HG02970 (cell line): ENCODE measurements around the gene SETD1A.
"Not testable (repeated sequence)": the region's sequence is repeated elsewhere in the genome, so short reads cannot be mapped to it uniquely, and the experiment has no call there.

Experiments used
- ATAC-seq: cut with Tn5 transposase; IDR thresholded peaks from one replicate; pipeline ENCODE4 v1.9.1; 2021; ENCODE audit warnings: mild to moderate bottlenecking, moderate library complexity, moderate number of reproducible peaks; ENCODE audit not compliant: unreplicated experiment, low FRiP score

SETD1A gene

DNA sequence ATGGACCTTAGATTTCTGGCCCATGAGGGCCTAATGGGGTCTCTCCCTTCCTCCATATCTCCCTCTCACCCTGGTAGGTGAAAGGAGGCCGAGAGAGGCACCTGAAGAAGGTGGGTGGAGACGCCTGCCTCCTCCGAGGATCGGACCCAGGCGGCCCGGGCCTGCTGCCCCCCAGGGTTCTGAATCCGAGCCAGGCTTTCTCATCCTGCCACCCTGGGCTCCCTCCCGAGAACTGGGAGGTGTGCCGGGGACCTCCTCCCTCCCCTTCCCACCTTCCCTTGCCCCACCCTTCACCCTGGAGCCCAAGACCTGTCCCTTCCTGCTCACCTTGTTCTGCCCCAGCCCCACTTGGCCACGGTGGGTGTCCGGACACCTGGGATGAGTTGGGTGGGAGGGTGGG is 29.2 kb upstream of the SETD1A start:
- no peak for ATAC-seq

DNA sequence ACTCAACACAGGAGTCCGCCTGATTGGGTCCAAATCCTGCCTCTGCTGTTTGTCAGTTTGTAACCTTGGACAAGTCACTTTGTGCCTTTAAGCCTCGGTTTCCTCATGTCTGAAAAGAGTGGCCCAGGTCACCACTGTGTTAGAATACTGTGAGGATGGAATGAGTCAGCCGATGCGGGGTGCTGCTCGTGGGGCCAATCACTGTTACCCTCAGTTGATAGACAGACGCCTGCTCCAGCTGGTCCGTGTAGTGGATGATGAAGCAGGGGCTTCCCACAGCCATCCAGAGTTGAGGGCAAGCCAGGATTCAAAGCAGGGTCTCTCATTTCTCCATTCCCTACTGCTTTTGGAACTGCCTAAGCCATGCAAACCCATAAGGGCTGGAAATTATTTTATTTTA is 28.4 kb upstream of the SETD1A start:
- no peak for ATAC-seq

DNA sequence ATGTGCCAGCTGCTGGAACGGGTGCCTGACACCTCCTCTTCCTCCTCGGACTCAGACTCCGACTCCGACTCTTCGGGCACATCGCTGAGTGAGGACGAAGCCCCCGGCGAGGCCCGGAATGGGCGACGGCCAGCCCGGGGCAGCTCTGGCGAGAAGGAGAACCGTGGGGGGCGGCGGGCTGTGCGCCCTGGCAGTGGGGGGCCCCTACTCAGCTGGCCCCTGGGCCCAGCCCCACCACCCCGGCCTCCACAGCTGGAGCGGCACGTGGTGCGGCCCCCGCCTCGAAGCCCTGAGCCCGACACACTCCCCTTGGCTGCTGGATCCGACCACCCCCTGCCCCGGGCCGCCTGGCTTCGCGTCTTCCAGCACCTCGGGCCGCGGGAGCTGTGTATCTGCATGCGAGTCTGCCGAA is 27.4 kb upstream of the SETD1A start:
- ATAC-seq: no peak

DNA sequence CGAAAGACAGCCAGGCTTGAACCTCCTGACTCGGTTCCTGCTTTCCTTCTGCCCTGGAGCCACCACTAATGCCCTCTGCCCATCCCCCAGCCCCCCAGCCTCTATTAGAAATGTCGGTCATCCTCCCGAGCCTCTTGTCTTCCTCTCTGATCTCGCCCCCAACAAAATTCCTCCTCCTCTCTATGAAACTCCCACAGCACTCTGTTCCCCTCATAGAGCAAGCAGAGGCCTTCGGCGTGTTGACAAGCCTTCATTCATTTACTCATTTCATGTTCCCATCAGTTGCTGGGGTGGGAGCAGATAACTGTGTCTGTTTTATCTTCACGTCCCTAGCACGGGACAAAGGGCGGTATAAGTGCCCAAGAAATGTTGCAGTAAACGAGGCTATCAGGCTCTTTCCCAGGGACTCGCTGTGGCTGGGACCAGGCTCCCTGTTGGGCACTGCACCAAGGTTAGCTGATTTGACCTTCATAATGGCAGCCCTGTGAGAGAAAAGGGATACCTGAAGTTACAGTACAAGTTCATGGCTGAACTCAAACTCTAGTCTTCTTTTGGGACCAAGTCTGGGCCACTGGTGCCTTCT is 26.4 kb upstream of the SETD1A start:
- ATAC-seq: no peak

DNA sequence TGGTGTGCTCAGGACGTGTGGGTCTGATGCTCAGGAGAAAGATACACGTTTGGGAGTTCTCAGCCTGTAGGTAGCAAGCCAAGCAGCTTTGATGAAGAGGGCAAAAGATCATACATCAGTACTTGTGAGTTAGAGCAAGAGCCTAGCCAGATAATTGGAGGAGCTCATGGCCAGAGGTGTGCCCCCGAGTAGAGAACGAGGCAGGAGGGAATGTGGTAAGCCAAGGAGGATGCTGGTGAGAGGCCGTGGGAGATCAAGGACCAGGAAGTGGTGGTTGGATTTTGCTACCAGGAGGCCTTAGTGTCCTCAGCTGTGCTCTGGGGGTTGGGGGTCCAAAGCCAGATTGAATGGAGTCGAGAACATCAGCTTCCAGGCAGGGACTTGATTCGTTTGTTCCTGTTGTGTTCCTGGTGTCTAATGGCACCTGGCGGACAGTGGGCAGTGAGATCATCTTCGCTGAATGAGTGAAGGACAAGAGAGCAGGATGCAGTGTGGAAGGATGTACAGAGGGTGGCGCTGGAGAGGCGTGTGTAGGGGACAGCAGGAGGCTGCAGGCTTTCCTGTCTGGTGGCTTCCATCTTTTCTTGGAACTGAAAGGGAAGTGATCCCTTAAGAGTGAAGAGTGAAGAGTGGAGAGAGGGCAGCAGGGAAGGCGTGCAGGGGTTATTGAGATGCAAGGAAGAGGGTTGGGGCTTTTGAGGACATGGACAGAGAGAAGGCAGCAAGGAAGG is 22.6 kb upstream of the SETD1A start:
- no peak for ATAC-seq

DNA sequence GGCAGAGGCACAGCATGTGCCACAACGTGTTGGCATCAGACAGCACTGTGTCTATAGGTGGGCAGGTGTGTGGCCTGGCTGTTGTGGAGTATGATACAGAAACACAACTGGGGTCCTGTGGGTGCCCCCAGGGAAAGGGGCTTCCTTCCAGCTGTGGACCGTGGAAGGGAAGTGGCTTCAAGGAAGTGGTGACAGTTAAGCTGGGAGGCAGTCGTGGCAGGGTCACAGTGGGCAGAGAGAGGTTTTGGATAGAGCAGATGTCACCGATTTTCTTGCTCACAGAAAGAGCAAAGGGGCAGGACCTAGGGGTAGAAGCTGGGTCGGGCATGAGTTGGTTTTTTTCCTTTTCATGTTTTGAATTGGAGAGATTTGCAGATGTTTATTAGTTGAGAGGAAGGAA is 19.9 kb upstream of the SETD1A start:
- no peak for ATAC-seq

DNA sequence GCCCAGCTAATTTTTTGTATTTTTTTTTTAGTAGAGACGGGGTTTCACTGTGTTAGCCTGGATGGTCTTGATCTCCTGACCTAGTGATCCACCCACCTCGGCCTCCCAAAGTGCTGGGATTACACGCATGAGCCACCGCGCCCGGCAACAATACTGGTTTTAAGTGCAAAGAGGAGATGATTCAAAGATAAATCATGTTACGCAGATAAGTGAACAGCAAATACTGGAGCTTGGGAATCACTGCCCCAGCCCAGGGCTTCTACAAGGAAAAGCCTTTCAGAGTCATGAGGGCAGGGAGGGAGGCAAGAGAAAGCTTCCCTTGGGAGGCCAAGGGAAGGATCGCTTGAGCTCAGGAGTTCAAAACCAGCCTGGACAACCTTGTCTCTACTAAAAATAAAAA is 18.0 kb upstream of the SETD1A start:
- not testable (repeated sequence) for ATAC-seq

DNA sequence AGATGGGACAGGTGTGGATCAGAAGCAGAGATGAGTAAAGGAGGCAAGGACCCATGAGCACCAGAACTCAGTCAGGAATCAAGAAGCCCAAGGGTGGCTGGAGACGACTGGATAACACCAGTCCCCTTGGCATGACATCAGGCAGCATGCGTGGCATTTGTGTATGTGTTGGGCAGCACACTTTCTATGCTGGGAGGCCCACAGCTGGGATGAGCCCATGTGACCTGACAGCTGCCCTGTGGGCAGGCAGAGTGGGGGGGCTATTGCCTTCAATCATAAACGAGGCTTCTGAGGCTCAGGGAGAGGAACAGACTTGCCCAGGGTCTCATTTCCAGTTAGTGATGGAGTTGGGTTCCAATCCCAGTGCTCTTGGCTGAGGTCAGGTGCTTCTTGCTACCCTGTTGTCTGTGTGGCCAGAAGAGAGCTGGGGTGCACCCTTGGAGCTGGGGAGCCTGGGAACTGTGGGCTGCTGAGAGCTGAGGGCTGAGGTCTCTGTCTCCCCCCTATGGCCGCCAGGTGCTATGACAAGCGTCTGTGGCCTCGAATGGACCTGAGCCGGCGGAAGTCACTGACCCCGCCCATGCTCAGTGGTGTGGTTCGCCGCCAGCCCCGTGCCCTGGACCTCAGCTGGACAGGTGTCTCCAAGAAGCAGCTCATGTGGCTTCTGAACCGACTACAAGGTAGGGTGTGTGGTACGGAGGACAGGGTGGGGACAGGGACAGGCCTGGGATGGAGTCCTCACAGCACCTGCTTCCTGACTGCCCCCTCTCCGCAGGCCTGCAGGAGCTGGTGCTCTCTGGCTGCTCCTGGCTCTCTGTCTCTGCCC is 15.7 kb upstream of the SETD1A start:
- no peak for ATAC-seq

DNA sequence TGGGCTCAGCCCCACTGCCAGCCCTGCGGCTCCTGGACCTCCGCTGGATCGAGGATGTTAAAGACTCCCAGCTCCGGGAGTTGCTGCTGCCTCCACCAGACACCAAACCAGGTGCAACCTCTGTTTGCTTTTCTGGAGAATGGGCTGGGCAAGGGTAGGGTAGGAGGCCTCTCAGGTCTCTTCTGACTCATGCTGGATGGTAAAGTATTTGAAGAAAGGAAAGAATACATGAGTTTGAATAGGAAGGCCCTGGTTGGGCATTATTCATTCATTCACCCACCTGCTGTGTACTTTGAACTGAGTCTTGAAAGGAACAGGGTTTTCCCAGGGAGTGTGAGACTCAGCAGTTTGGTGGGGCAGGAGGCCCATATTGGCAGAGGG is 15.1 kb upstream of the SETD1A start:
- ATAC-seq: no peak

DNA sequence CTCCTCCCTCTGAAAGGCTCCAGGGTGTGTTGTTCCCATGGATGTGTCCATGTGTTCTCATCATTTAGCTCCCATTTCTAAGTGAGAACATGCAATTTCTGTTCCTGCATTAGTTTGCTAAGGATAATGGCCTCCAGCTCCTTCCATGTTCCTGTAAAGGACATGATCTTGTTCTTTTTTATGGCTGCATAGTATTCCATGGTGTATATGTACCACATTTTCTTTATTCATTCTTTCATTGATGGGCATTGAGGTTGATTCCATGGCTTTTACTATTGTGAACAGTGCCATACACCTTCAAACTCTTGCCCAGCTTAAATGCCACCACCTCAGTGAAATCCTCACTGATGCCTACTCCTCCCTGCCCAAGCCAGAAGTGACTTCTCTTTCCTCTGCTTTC is 13.2 kb upstream of the SETD1A start:
- no peak for ATAC-seq

DNA sequence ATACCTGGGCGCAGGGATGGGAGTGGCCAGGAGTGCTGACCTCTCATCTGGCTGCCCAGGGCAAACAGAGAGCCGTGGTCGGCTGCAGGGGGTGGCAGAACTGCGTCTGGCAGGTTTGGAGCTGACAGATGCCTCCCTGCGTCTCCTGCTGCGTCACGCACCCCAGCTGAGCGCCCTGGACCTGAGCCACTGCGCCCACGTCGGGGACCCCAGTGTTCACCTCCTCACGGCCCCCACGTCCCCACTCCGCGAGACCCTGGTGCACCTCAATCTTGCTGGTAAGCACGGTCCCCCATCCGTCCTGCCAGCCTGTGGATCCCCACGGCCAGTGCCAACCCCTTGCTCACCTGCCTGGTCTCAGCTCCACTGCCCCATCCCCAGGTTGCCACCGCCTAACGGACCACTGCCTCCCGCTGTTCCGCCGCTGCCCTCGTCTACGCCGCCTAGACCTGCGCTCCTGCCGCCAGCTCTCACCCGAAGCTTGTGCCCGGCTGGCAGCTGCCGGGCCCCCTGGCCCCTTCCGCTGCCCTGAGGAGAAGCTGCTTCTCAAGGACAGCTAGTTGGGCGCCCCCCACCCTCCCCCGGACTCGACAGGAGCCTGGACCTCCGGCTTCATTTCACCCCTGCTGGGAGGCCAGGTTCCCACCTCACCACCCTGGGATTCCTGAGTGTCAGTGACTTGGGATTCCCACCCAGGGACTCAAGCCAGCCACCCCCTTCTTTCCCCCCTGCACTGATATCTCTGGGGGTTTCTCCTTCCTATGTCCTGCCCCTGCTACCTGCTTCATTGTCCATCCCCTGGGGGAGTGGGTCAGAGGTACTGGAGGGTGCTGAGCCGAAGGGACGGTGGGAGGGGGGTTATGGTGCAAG is 10.6 kb upstream of the SETD1A start:
- no peak for ATAC-seq

DNA sequence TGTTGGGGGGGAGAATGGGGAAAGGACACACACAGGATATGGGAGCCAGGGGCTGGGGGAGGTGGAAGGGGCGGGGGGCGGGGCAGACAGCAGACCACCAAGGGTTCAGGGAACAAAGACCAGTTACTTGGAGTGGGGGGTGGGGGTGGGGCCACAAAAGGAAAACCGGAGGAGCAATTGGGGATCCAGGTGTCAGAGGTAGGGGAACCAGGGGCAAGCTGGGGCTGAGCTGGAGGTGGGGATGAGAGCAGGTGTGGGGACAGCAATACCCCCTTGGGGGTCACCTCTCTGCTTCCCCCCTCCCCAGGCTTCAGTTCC is 10.1 kb upstream of the SETD1A start:
- no peak for ATAC-seq

DNA sequence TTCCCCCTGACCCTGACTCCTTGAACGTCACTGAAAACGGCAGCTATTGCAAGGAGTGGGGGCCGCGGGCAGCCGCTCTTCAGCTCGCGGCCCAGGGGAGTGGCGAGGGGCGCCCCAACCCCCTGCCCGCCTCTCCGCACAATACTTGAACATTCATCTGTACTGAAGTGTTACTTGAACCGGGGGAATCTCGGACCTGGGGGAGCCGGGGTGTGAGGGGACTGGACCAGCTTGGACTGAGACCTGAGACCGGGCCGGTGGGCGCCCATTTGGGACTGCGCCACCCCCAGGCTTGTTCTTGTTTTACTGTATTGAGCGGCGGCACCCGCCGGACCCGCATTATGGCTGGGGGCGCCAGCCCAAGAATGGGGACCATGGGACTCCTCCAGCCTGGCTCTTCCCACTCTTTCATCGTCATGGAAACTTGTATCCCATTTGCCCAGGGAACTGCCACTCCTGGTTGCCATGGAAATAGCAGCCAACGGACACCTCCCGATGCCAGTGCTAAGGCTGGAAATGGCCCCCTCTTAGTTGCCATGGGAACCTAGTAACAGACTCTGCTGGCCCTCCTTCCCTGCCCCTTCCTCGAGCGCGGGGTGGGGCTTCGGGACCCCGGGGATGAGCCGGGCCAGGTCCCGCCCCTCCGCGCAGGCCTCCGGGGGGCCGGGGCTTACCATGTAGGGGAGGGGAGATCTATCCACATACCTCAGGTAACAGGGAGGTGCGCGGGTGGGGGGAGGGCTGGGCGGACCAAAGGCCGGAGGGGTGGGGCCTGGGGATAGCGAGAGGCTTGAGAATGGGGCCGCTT is 9.5 kb upstream of the SETD1A start:
- ATAC-seq: no peak

DNA sequence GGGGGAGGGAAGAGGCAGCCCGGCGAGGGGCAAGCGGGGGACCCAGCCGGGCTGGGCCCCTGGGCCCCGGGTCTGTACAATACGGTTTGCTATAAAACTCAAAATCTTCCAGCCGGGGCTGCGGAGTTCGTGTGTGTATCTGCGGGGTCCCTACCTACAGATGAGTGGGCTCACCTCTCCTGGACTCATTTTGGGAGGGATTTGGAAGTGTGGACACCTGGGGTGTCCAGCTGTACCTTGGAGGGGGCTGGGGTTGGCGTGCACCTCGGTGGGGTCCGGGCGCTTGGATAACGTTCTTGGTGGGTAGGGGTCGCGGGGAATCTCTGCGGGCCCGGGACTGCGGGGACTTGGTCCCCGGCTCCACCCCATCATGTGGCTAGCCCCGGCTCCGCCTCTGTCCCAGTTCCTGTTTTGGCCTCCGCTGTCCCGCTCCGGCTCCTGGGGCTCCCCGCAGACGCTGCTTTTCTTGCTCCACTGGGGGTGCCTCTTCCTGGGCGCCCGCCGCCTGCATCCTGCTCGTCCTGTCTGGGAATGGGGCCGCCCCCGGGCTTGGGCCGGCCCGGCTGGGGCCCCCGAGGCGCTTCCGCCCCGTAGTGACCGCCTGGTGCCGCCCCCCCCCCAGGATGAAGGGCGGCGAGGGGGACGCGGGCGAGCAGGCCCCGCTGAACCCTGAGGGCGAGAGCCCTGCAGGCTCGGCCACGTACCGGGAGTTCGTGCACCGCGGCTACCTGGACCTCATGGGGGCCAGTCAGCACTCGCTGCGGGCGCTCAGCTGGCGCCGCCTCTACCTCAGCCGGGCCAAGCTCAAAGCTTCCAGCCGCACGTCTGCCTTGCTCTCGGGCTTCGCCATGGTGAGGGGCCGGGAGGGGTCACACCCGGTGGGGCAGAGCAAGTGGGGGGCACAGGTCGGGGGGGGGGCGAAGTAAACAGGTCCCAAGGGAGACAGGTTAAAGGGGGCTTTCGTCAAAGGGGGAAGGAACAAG is 8.6 kb upstream of the SETD1A start, which contains the start of gene ORAI3:
ORAI3 (plus strand) TSS at position 402 of the 983 bp plus-strand sequence; CDS start at position 624, 222 bp downstream.
- no peak for ATAC-seq

DNA sequence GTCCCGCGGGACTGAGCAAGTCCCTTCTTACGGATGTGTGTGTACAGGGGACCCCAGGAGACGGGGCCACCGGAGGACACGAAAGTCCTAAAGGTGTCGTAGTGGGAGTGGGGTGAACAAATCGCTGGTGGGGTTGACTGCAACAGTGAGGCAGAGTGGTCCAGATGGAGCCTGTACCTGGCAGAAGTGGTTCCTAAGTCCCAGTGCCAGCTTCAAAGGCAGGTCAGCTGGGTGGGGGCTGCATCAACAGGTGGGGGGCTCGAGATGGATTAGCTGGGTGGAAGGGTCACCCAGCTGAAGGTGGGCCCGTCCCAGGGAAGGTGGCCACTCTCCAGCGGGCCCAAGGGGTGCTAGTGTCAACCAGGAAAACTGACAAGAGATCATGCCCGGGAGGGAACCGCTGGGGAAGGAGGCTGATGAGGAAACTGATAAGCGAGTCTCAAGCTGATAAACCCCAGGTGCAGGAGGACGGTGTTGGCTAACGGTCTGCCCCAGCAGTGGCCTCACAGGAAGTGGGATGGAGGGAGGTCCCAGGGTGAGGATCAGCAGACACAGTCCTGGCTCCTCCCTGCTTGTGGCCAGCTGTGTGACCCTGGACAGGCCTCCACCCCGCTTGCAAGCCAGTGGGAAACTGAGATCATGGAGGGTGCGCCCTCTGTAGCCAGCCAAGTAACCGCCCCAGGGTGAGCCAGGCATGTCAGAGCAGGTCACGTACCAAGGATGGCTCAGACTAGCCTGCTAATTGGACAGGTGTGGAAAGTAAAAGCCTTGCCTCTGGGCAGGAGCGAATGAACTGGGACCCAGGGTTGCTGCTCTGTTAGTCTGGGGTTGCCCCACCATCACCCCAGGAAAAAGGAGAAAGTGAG is 7.7 kb upstream of the SETD1A start:
- no peak for ATAC-seq

DNA sequence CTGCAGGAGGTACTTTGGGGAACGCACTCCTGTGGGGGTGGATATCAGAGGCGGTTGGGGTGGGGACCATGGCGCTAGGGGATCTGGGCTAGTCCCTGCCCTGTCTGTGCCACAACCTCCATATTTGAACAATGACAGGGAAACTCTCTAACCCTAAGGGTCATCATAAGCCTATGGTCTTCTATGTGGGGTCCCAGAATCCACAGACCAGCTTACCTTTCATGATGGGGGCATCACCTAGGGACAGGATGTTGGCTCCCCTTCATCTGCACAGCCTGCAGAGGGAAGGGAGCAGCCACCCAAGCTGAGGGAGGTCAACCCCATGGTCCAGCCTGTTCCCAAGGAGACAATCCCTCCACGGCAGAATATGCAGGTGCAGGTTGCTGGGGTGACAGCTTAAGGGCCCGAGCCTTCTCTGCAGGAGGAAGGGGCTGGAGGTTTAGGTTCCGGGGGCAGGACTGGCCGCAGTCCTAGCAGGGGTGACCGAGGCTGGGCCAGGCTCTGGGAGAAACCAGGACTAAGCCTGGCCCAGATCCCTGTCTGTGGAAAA is 7.0 kb upstream of the SETD1A start:
- ATAC-seq: no peak

DNA sequence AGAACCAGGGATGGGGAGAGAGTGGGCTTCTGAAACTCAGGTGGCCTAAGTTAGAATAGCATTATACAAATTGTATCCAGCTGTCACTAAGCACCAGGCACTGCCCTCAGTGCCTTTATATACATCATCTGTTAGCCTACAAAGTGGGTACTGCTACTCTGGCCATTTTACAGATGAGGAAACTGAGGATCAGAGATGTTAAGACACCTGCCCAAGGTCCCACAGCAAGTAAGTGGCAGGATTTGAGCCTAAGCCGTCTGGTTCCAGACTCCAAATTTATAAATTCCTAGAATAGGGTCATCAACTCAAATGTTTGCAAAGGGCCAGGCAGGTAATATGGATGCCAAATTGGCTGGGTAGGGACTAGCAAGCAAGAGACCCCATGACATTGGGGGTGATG is 6.4 kb upstream of the SETD1A start:
- no peak for ATAC-seq

DNA sequence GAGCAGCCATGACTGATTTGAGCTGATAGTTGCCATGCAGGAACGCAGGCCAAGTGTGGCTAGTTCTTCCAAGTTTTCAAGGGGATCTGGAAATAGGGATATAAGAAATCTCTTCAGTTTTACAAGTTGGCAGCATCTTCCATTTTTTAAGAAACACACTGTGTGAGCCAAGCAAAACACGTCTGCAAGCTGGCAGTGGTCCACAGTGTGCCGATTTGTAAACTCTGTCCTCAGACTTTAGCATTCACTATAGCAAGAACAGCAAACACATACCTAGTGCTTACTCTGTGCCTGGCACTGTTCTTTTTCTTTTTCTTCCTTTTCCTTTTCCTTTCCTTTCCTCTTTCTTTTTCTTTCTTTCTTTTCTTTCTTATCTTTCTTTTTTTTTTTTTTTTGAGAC is 5.8 kb upstream of the SETD1A start:
- ATAC-seq: no peak
